Panc1 (cell line): ENCODE data around the gene XIST. TPM values are rescaled to one million over a fixed set of nuclear protein-coding genes. Genes with fewer than 3 reads are reported as not detected.

ENCODE experiments used
- ATAC-seq: fragments of 200-7000 bp; cut with Tn5 transposase; 2 replicates; pipeline ENCODE4 v1.9.1; 2020; ENCODE audit warnings: mild to moderate bottlenecking, moderate library complexity
- BruUV-seq: library from RNA; stranded (reverse); fragments of 400-500 nt; replicated peaks from 2 replicates; lab custom pipeline; 2021; lab: Mats Ljungman, UMichigan
- CTCF ChIA-PET: fragments of 300-600 bp; sonication (Branson Sonifier 250); formaldehyde crosslinking; loops from one replicate; lab custom pipeline; 2022; ENCODE audit warnings: antibody characterized with exemption; lab: Charles Lee
- POLR2A ChIA-PET: fragments of 300-600 bp; sonication (Branson Sonifier 250); formaldehyde crosslinking; loops from one replicate; lab custom pipeline; 2022; ENCODE audit warnings: antibody characterized with exemption; lab: Charles Lee
- DNase-seq: peaks from one replicate; pipeline ENCODE4 v3.0.0-alpha.2; 2010; ENCODE audit warnings: low read depth, low spot score
- H3K27ac ChIP-seq: 2 replicates; pipeline ENCODE4 v1.5.1; 2011; ENCODE audit warnings: mild to moderate bottlenecking, low read length, inconsistent platforms
- H3K27me3 ChIP-seq: fragments of 200-500 bp; sonication (Bioruptor generic); 2 replicates; pipeline ENCODE4 v1.6.0; 2014; ENCODE audit warnings: low read length, inconsistent platforms; ENCODE audit not compliant: control insufficient read depth, insufficient read depth
- H3K36me3 ChIP-seq: fragments of 200-500 bp; sonication (Bioruptor generic); 2 replicates; pipeline ENCODE4 v1.5.1; 2014; ENCODE audit warnings: inconsistent platforms, mild to moderate bottlenecking, low read length, moderate library complexity; ENCODE audit not compliant: control insufficient read depth, insufficient read depth
- H3K4me1 ChIP-seq: 2 replicates; pipeline ENCODE4 v1.5.1; 2011; ENCODE audit warnings: inconsistent platforms, mild to moderate bottlenecking, low read length, moderate library complexity; ENCODE audit not compliant: control insufficient read depth, insufficient read depth
- H3K4me3 ChIP-seq, 2 experiments: 2 replicates each; pipeline ENCODE4 v1.5.1; 2011 to 2012; ENCODE audit warnings: low read depth in 2 of 2, low read length in 2 of 2, mild to moderate bottlenecking in 2 of 2, inconsistent platforms in 1 of 2, moderate library complexity in 1 of 2
- H3K9me3 ChIP-seq: fragments of 200-500 bp; sonication (Bioruptor generic); 2 replicates; pipeline ENCODE4 v1.5.1; 2014; ENCODE audit warnings: low read depth, mild to moderate bottlenecking, inconsistent platforms, low read length, moderate library complexity; ENCODE audit not compliant: control insufficient read depth, insufficient read depth
- CTCF ChIP-seq: fragments of 450-650 bp; IDR thresholded peaks from 2 replicates; pipeline ENCODE4 v1.5.1; 2017; ENCODE audit warnings: mild to moderate bottlenecking
- POLR2AphosphoS5 ChIP-seq: IDR thresholded peaks from 2 replicates; pipeline ENCODE4 v1.6.1; 2012; ENCODE audit warnings: mild to moderate bottlenecking, low read depth, low read length, moderate library complexity
- REST ChIP-seq, 2 experiments: IDR thresholded peaks; 2 replicates each; pipeline ENCODE4 v1.6.1; 2011 to 2012; ENCODE audit warnings: low read depth in 2 of 2, control low read depth in 1 of 2, low read length in 1 of 2, mild to moderate bottlenecking in 1 of 2, moderate library complexity in 1 of 2; ENCODE audit not compliant: insufficient read depth in 1 of 2
- SIN3A ChIP-seq: IDR thresholded peaks from 2 replicates; pipeline ENCODE4 v1.6.1; 2012; ENCODE audit warnings: low read depth, mild to moderate bottlenecking, low read length, moderate library complexity, borderline replicate concordance; ENCODE audit not compliant: insufficient read depth
- TCF7L2 ChIP-seq: IDR thresholded peaks from 2 replicates; pipeline ENCODE4 v1.6.1; 2011; ENCODE audit warnings: mild to moderate bottlenecking, low read depth, low read length, inconsistent platforms
- in situ Hi-C: cut with HindIII; loops from 2 replicates; pipeline ENCODE4 v1.10.0; 2016; ENCODE audit warnings: low sequenced_read_pairs, low pct_unique_long_range_greater_than_20kb
- intact Hi-C: fragments of 100-400 bp; cut with micrococcal nuclease; formaldehyde crosslinking; loops from one replicate; pipeline ENCODE4 v1.10.0; 2022; ENCODE audit not compliant: unreplicated experiment
- total RNA-seq: library from RNA; stranded (reverse); gene quantifications from one replicate; pipeline ENCODE4 v1.2.1, GENCODE V29; 2021; ENCODE audit not compliant: unreplicated experiment

XIST gene
- total RNA-seq, 1 experiment from 2014 or later: 0.64 TPM

- in situ Hi-C loops: no loop called here
- TF ChIP-seq REST (IDR thresholded peaks at IDR 0.05; ENCODE audit: insufficient read depth in 1 of 2, low read depth in 2 of 2, low read length in 1 of 2) (no peak), SIN3A (no peak), TCF7L2 (no peak), CTCF (no peak), POLR2AphosphoS5 (no peak)
- POLR2A ChIA-PET: no interaction called here
- Histone ChIP-seq H3K9me3 (no peaks in the 10 kb centered on the region), H3K4me3 (no peak overlapping the region), H3K36me3 (no peaks in the 10 kb centered on the region), H3K27me3 (no peaks in the 10 kb centered on the region), H3K27ac (no peak overlapping the region), H3K4me1 (no peaks in the 10 kb centered on the region)
- no TSS peak for BruUV-seq
- CTCF ChIA-PET: no interaction called here
- no peak for DNase-seq
- ATAC-seq: no peak
- intact Hi-C loops: no loop called here
Measured at GRCh38 chrX:73785493-73785892, 67.0 kb downstream of the XIST start.
